Fibroblast of the aortic adventitia (primary cell): ENCODE results near the gene TBX5. TPM values are rescaled to one million over a fixed set of nuclear protein-coding genes. Genes with fewer than 3 reads are reported as not detected.

Experiments
- DNase-seq: peaks from one replicate; pipeline ENCODE4 v3.0.0-alpha.2; 2010; ENCODE audit warnings: low read depth
- H3K4me3 ChIP-seq: 2 replicates; pipeline ENCODE4 v1.5.1; 2011; ENCODE audit warnings: low read depth, mild to moderate bottlenecking, control low read depth, low read length, moderate library complexity
- total RNA-seq: library from RNA; depleted of rRNA; stranded (reverse); fragments of >200 nt; gene quantifications from 2 replicates; pipeline ENCODE4 v1.2.3, GENCODE V29; 2012; ENCODE audit warnings: low replicate concordance
- TF ChIP-seq, protein P1 (sequence below): IDR thresholded peaks from 2 replicates; pipeline ENCODE4 v1.5.1; 2011; ENCODE audit warnings: mild to moderate bottlenecking, low read length, control low read depth, inconsistent platforms; ENCODE audit not compliant: insufficient read depth

The TBX5 gene
- total RNA-seq, 1 donor, result not detected

DNA sequence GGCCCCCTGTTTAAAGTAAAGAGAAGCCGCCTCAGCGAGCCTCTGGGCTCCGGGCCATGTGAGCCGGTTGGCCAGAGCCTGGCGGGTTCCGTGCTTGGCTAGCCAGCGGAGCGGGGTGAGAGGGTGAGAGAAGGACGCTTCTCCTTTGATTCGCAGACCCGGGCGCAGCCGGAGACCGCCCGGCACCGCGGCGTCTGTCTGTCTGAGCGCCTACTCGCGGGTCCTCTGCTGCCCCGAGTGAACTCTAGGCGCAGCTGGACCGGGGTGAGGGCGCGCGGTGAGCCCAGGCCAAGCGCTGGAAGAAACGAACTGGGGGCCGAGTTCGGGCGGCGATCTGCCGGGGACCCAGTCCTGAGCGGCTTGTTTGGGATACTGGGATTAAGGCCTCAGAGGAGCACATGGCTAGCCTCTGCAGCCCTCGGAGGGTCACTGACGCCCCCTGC, 41.4 kb upstream of the TBX5 start:
- DNase-seq, result no peak
- TF ChIP-seq, protein P1, sequence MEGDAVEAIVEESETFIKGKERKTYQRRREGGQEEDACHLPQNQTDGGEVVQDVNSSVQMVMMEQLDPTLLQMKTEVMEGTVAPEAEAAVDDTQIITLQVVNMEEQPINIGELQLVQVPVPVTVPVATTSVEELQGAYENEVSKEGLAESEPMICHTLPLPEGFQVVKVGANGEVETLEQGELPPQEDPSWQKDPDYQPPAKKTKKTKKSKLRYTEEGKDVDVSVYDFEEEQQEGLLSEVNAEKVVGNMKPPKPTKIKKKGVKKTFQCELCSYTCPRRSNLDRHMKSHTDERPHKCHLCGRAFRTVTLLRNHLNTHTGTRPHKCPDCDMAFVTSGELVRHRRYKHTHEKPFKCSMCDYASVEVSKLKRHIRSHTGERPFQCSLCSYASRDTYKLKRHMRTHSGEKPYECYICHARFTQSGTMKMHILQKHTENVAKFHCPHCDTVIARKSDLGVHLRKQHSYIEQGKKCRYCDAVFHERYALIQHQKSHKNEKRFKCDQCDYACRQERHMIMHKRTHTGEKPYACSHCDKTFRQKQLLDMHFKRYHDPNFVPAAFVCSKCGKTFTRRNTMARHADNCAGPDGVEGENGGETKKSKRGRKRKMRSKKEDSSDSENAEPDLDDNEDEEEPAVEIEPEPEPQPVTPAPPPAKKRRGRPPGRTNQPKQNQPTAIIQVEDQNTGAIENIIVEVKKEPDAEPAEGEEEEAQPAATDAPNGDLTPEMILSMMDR, result no peak
- H3K4me3 ChIP-seq, result no peak overlapping the region

DNA sequence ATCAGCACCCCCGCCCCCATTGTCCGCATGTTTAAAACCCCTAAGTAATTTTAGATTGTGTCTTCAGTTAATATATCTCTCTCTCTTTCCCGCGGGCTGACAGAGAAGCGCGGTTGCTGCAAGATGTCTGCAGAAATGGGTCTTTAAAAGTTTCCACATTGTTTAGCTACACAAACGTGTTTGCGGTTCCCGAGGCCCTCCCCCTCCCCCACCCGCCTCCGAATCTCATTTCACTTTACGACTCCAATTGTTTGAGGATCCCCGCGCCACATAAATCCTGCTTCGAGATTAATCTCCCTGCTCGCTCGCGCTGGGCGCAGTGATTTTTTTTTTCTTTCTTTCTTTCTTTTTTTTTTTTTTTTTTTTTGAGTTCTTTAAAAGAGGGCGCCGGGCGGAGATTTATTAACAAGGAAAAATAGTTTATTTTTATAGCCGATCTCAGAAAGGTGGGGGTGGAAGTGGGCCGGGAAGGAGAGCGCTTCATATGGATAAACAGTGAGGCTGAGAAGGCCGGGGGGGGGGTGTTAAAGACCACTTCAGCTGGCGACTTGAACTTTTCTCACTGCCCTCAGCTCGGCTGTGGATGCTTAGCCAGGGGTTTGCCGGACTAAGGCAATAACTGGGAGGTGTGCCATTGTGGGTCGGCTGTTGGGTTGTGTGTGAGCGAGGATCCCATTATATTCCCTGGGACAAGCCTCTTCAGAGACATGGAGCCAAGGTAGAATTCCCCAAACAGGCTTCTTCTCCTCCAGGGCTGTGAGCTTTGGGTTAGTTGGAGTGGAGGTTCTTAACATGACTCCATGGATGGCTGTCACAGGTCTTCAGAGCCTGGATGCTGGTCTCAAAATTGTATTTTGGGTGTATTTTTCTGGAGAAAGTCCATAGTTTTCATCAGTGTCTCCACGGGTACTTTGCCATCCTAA, 39.7 kb upstream of the TBX5 start:
- TF ChIP-seq, protein P1, result no peak
- no peak overlapping the region for H3K4me3 ChIP-seq
- DNase-seq, result no peak

DNA sequence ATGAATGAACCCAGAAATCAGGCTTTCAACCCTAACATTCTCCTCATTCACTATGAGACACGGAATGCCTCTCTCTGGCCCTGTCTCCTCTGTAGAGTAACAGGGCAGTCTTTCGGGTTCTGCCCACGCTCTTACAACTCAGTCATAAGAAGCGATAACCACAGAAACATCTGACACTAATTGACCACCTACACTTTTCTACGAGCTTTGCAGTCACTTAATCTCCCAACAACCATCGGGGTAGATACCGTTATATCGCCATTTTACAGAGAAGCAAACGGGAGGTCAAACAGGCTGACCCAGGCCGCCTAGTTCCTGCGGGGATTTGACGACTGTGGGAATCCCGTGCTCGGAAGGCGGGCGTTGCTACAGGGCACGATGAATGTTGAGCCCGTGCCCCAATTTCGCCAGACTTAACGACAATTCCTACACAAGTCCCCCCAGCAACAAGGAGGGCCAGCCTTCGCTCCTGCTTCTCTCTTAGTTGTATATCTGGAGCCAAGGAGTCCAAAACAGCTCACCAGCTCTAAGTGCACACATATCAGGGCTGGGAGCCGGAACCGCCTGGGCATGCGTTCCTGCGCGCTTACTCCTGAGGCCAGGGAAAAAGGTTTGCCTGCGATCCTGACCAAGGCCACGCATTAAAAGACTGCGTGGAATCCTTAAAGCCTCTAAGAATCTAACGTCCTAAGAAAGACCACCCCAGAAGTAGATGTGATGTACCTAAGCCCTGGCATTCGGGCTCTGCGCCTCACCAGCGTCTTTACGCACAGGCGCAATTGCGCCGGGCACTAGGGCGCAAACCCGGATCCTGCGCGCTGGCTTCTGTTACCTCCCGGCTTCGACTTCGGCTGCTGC, 38.7 kb upstream of the TBX5 start:
- DNase-seq, result no peak
- H3K4me3 ChIP-seq, result no peak overlapping the region
- TF ChIP-seq, protein P1, result no peak

DNA sequence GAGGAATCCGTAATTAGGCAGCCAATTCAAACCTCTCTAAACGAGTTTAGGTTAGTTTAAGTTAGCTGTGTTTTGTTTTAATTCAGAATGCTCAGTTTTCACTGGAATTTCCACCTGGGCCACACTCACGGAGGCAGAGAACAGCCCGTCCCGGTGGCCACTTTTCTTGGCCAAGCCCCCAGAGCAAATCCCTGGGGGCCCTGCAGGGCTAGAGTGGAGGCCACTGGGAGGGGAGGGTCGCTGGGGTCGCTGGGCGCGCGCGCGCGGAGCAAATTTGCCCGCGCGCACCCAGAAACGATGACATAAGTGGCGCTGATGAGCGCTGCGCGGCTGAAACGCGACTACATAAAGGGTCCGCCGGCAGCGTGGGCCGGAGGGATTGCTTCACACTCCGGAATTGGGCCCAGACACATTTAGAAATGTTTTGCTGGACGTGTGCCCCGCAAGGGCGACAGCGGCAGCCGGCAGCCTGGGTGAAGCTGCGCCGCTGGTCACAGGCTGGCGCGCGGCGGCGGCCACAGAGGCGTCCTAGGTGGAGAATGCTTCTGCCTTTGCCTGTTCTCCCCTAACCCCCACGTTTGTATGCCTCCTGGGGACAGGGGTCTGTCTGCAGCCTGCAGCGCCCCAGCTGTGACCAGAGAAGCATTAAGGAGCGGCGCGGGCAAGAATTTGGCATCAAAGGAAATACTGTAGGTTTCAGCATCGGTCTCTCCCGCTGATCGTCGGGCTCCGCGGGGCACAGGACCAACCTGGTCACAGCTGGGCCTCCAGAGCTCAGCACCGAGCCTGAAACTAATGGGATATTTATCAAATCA, 37.9 kb upstream of the TBX5 start:
- DNase-seq, result no peak
- TF ChIP-seq, protein P1, result no peak
- H3K4me3 ChIP-seq, result no peak overlapping the region

DNA sequence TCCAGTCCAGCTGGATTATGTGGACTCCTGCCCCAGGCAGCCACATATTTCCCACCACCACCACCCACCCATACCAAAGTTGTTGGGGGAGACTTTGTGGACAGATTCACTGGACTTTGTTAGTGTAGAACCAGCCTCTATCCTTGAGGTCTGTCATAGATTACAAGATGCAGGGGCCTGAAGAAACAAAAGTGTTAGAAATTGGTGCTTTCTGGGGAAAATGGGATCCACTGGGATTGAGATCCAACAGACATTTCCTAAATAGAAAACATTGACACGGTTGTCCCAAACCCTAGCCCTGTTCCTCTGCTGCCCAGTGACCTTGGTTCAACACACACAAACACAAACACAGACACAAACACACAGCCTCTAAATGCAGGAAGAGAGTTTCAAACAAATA, 36.6 kb upstream of the TBX5 start:
- no peak overlapping the region for H3K4me3 ChIP-seq
- no peak for DNase-seq
- TF ChIP-seq, protein P1, result no peak

DNA sequence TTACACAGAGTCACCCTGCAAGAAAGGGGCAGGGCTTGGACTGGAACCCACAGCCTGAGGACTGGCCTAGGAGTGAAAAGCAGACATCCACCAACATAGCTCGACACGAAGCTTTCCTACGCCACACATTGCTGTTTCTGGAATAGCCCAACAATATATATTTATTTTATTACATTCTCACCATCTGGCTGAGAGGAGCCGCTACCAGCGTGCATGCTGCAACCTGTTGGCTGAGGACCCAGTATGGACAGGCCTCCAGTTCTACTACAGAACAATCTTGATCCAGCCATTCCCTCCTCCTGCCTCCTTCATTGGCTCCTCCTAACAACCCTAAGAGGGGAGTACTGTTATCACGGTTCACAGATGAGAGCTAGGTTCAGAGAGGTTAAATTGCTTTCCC, 35.6 kb upstream of the TBX5 start:
- no peak overlapping the region for H3K4me3 ChIP-seq
- DNase-seq, result no peak
- TF ChIP-seq, protein P1, result no peak
